Activated naive CD8-positive, alpha-beta T cell treated with anti-CD3 and anti-CD28 coated beads, Interleukin-2, amount 50 U/mL, for 24 hours (primary cell): Measurements from ENCODE around the gene NEGR1.
"Not testable (repeated sequence)": the region's sequence is repeated elsewhere in the genome, so short reads cannot be mapped to it uniquely, and the experiment has no call there.

ENCODE experiments used
- ATAC-seq: fragments of 150-1000 bp; cut with Tn5 transposase; one replicate; pipeline ENCODE4 v1.10.0; 2021
- DNase-seq: peaks from one replicate; pipeline ENCODE4 v3.0.0; 2021
- H3K27ac Mint-ChIP-seq: one replicate; pipeline ENCODE4 v1.8.0; 2021; ENCODE audit warnings: mild to moderate bottlenecking, mixed read lengths
- H3K27me3 Mint-ChIP-seq: one replicate; pipeline ENCODE4 v1.8.0; 2021; ENCODE audit warnings: mixed read lengths
- H3K36me3 Mint-ChIP-seq: one replicate; pipeline ENCODE4 v1.8.0; 2021; ENCODE audit warnings: low read depth, mixed read lengths
- H3K4me1 Mint-ChIP-seq: one replicate; pipeline ENCODE4 v1.8.0; 2021; ENCODE audit warnings: mixed read lengths
- H3K4me3 Mint-ChIP-seq: one replicate; pipeline ENCODE4 v1.8.0; 2021; ENCODE audit warnings: mild to moderate bottlenecking, moderate library complexity, mixed read lengths
- H3K9me3 Mint-ChIP-seq: one replicate; pipeline ENCODE4 v1.8.0; 2021; ENCODE audit warnings: mixed read lengths

NEGR1 gene

GRCh38 chr1:71940261-71940660, 342.1 kb downstream of the NEGR1 start:
- no peak for ATAC-seq
- H3K4me3 Mint-ChIP-seq, result no peak overlapping the region
- no peak overlapping the region for H3K27ac Mint-ChIP-seq
- DNase-seq, result no peak
- H3K27me3 Mint-ChIP-seq, result no peaks in the 10 kb centered on the region
- no peaks in the 10 kb centered on the region for H3K9me3 Mint-ChIP-seq
- no peaks in the 10 kb centered on the region for H3K36me3 Mint-ChIP-seq
- H3K4me1 Mint-ChIP-seq, result no peaks in the 10 kb centered on the region

GRCh38 chr1:71930511-71930910, 351.8 kb downstream of the NEGR1 start:
- Mint-ChIP-seq H3K4me3 (no peak overlapping the region), H3K36me3 (no peaks in the 10 kb centered on the region), H3K27me3 (no peaks in the 10 kb centered on the region), H3K27ac (no peak overlapping the region), H3K4me1 (no peaks in the 10 kb centered on the region), H3K9me3 (no peaks in the 10 kb centered on the region)
- DNase-seq (no peak), ATAC-seq (no peak)

- Mint-ChIP-seq H3K4me1 (no peaks in the 10 kb centered on the region), H3K27ac (no peak overlapping the region), H3K4me3 (no peak overlapping the region), H3K9me3 (peaks cover 4% of the 10 kb centered on the region), H3K27me3 (no peaks in the 10 kb centered on the region), H3K36me3 (no peaks in the 10 kb centered on the region)
- ATAC-seq, result no peak
- no peak for DNase-seq
Observed at GRCh38 chr1:71921935-71922559, 360.3 kb downstream of the NEGR1 start.

- Mint-ChIP-seq H3K36me3 (no peaks in the 10 kb centered on the region), H3K4me1 (no peaks in the 10 kb centered on the region), H3K27ac (no peak overlapping the region), H3K9me3 (peaks cover 4% of the 10 kb centered on the region), H3K4me3 (no peak overlapping the region), H3K27me3 (no peaks in the 10 kb centered on the region)
- no peak for DNase-seq
- ATAC-seq, result no peak
Observed at GRCh38 chr1:71921204-71921603, 361.1 kb downstream of the NEGR1 start.

GRCh38 chr1:71920556-71920955, 361.8 kb downstream of the NEGR1 start:
- DNase-seq (no peak), ATAC-seq (no peak)
- Mint-ChIP-seq H3K27me3 (no peaks in the 10 kb centered on the region), H3K4me3 (no peak overlapping the region), H3K27ac (no peak overlapping the region), H3K9me3 (peaks cover 8% of the 10 kb centered on the region), H3K4me1 (no peaks in the 10 kb centered on the region), H3K36me3 (no peaks in the 10 kb centered on the region)

- ATAC-seq, result no peak
- Mint-ChIP-seq H3K9me3 (peaks cover 8% of the 10 kb centered on the region), H3K4me1 (no peaks in the 10 kb centered on the region), H3K27ac (no peak overlapping the region), H3K36me3 (no peaks in the 10 kb centered on the region), H3K4me3 (no peak overlapping the region), H3K27me3 (no peaks in the 10 kb centered on the region)
- DNase-seq, result no peak
Observed at GRCh38 chr1:71919811-71920509, 362.4 kb downstream of the NEGR1 start.

- Mint-ChIP-seq H3K27me3 (no peaks in the 10 kb centered on the region), H3K4me3 (no peak overlapping the region), H3K9me3 (peaks cover 8% of the 10 kb centered on the region), H3K36me3 (no peaks in the 10 kb centered on the region), H3K4me1 (no peaks in the 10 kb centered on the region), H3K27ac (no peak overlapping the region)
- ATAC-seq (no peak), DNase-seq (no peak)
Observed at GRCh38 chr1:71918630-71919029, 363.7 kb downstream of the NEGR1 start.

GRCh38 chr1:71916894-71917293, 365.4 kb downstream of the NEGR1 start:
- H3K4me3 Mint-ChIP-seq, result no peak overlapping the region
- H3K9me3 Mint-ChIP-seq, result peaks cover 8% of the 10 kb centered on the region
- DNase-seq (no peak), ATAC-seq (no peak)
- no peaks in the 10 kb centered on the region for H3K27me3 Mint-ChIP-seq
- no peak overlapping the region for H3K27ac Mint-ChIP-seq
- H3K36me3 Mint-ChIP-seq, result no peaks in the 10 kb centered on the region
- no peaks in the 10 kb centered on the region for H3K4me1 Mint-ChIP-seq

- H3K4me3 Mint-ChIP-seq, result no peak overlapping the region
- no peaks in the 10 kb centered on the region for H3K4me1 Mint-ChIP-seq
- H3K36me3 Mint-ChIP-seq, result no peaks in the 10 kb centered on the region
- H3K9me3 Mint-ChIP-seq, result peaks cover 8% of the 10 kb centered on the region
- DNase-seq (no peak), ATAC-seq (no peak)
- H3K27ac Mint-ChIP-seq, result no peak overlapping the region
- no peaks in the 10 kb centered on the region for H3K27me3 Mint-ChIP-seq
Observed at GRCh38 chr1:71914626-71915025, 367.7 kb downstream of the NEGR1 start.

GRCh38 chr1:71908871-71909390, 373.4 kb downstream of the NEGR1 start:
- ATAC-seq, result no peak
- H3K27me3 Mint-ChIP-seq, result no peaks in the 10 kb centered on the region
- H3K9me3 Mint-ChIP-seq, result peaks cover 8% of the 10 kb centered on the region
- H3K27ac Mint-ChIP-seq, result no peak overlapping the region
- H3K4me3 Mint-ChIP-seq, result no peak overlapping the region
- H3K4me1 Mint-ChIP-seq, result no peaks in the 10 kb centered on the region
- H3K36me3 Mint-ChIP-seq, result no peaks in the 10 kb centered on the region
- DNase-seq, result no peak

- Mint-ChIP-seq H3K9me3 (peaks cover 8% of the 10 kb centered on the region), H3K27me3 (no peaks in the 10 kb centered on the region), H3K27ac (no peak overlapping the region), H3K36me3 (no peaks in the 10 kb centered on the region), H3K4me1 (no peaks in the 10 kb centered on the region), H3K4me3 (no peak overlapping the region)
- DNase-seq (no peak), ATAC-seq (no peak)
Observed at GRCh38 chr1:71908303-71908702, 374.0 kb downstream of the NEGR1 start.

GRCh38 chr1:71899881-71900280, 382.5 kb downstream of the NEGR1 start:
- Mint-ChIP-seq H3K4me3 (no peak overlapping the region), H3K36me3 (no peaks in the 10 kb centered on the region), H3K4me1 (no peaks in the 10 kb centered on the region), H3K9me3 (peaks cover 4% of the 10 kb centered on the region), H3K27me3 (no peaks in the 10 kb centered on the region), H3K27ac (no peak overlapping the region)
- DNase-seq, result no peak
- ATAC-seq, result no peak

- H3K27me3 Mint-ChIP-seq, ATAC-seq, H3K36me3 Mint-ChIP-seq, H3K4me3 Mint-ChIP-seq, H3K27ac Mint-ChIP-seq, H3K9me3 Mint-ChIP-seq, DNase-seq, H3K4me1 Mint-ChIP-seq: not testable (repeated sequence)
Observed at GRCh38 chr1:71888166-71888565, 394.2 kb downstream of the NEGR1 start.

- DNase-seq (no peak), ATAC-seq (no peak)
- Mint-ChIP-seq H3K27ac (no peak overlapping the region), H3K27me3 (no peaks in the 10 kb centered on the region), H3K4me3 (no peak overlapping the region), H3K36me3 (no peaks in the 10 kb centered on the region), H3K4me1 (peaks cover 3% of the 10 kb centered on the region), H3K9me3 (no peaks in the 10 kb centered on the region)
Observed at GRCh38 chr1:71885171-71885570, 397.2 kb downstream of the NEGR1 start.

- H3K36me3 Mint-ChIP-seq, result no peaks in the 10 kb centered on the region
- H3K4me1 Mint-ChIP-seq, result peaks cover 3% of the 10 kb centered on the region
- H3K27me3 Mint-ChIP-seq, result no peaks in the 10 kb centered on the region
- H3K4me3 Mint-ChIP-seq, result no peak overlapping the region
- no peak overlapping the region for H3K27ac Mint-ChIP-seq
- H3K9me3 Mint-ChIP-seq, result no peaks in the 10 kb centered on the region
- DNase-seq (no peak), ATAC-seq (no peak)
Observed at GRCh38 chr1:71882637-71883036, 399.7 kb downstream of the NEGR1 start.
